Measurements from ENCODE around the gene PDE4D.

The PDE4D gene

GRCh38 chr5:59893429-59894227 is at the start of gene PDE4D:
PDE4D (minus strand) TSS chr5:59893726.
- DNase-seq (ENCODE audit: low read depth, low spot score), result no peak

GRCh38 chr5:59937633-59938032 is 44.1 kb upstream of the PDE4D start:
- no peak for DNase-seq (ENCODE audit: low read depth, low spot score)

DNA sequence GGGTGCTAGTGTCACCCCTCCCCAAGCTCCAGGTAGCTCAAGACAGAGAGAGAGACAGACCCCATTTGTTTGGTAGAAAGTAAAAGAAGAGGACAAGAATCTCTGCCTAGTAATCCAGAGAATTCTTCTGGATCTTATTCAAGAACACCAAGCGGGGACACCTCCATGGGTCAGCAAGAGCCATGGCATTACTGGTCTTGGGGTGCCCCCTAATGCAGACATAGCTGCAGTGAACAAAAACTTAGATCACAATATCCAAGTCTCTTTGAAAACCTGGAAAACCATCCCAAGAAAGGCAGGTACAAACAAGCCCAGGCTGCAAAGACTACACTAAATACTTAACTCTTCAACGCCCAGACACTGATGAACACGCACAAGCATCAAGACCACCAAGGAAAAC is 29.9 kb upstream of the PDE4D start:
- DNase-seq (ENCODE audit: low read depth, low spot score), result no peak

GRCh38 chr5:59922220-59922619 is 28.7 kb upstream of the PDE4D start:
- no peak for DNase-seq (ENCODE audit: low read depth, low spot score)

GRCh38 chr5:59921816-59922215 is 28.3 kb upstream of the PDE4D start:
- no peak for DNase-seq (ENCODE audit: low read depth, low spot score)

DNA sequence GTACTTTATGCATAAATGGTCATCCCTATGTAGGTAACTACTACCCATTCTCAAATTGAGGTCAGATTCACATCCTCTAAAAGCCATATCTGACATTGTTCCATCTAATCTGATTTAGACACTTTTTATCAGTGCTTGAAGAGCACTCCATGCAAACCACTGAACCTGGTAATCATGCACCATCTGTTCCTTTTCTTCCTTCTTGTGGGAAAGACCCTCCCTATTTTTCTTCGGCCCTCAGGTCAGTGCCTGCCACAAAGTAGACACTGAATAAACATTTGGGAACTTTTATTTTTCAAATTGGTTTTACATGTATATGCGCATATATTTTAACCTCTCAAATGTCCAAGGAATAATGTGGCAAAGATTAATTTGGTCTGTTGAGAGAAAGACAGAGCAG is 26.0 kb upstream of the PDE4D start:
- no peak for DNase-seq (ENCODE audit: low read depth, low spot score)

DNA sequence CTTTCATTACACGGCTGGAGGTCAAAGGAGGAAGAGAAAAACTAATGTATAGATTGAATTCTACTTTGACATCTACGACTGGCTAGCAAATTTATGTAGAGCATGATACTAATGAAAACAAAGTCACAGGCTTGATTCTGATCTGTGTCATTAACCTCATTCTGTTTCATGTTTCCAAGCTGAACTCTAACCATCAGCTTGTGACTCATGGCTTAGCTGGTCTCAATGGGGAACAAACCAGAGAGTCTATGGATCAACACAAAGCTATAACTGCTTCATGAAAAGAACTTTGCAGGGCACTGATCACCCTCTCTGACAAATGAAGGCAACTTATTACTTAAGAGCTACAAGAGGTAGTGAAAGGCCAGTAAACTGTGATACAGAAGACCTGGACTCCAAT is 23.6 kb upstream of the PDE4D start:
- DNase-seq (ENCODE audit: low read depth, low spot score), result no peak

DNA sequence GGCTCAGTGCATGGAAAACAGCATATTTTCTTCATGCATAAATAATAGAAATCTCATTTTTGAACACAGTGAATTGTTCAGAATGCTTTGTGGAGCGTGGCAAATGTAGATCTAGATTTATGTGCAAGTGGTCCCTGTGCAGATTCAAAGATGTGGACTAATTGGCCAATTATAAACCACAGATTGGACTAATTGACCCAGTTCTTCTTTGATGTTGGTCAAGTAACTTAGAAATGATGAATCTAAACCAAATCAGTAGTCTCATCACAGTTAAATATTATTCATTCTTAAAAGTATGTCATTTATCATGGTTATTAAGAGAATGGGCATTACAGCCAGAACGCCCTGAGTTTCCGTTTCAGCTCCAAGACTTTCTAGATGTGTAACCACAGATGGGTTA is 11.7 kb upstream of the PDE4D start:
- DNase-seq (ENCODE audit: low read depth, low spot score), result no peak

DNA sequence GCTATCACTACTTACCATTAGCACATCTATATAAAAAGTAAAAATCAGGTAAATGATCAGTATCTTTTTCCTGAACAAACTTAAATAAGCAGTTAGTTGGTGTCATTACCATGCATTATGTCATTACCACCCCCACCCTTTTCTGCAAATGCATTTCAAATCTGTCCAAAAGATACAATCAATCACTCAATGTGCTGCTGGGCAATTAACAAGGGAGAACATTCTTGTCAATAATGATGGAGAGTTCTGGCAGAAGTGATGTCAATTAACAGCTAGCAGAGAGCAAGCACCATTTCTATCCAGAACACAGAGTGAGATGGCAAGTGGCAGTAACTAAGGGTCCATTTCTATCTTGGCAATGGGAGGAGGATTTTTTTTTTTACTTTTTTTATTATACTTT is 3.5 kb upstream of the PDE4D start:
- DNase-seq (ENCODE audit: low read depth, low spot score), result no peak

GRCh38 chr5:59891962-59892643 is 1.4 kb downstream of the PDE4D start:
- DNase-seq (ENCODE audit: low read depth, low spot score), result no peak

DNA sequence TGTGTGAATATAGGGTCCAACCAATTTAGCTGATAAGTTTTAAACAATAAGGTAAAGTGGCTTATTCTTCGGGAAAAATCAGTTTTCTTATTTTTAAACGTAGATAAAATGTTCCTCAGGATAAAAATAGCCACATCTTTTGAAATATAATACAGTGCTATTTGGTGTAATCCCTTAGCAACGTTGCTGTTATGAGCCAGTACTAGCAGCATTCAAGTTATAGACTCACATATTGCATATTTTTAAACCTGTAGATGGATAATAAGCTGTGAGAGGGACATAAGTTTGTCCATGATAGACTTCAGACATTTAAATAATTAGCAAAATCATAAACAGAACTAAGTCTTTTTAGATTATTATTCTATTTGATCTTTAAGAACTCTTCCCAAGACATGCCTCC is 6.3 kb downstream of the PDE4D start:
- no peak for DNase-seq (ENCODE audit: low read depth, low spot score)

DNA sequence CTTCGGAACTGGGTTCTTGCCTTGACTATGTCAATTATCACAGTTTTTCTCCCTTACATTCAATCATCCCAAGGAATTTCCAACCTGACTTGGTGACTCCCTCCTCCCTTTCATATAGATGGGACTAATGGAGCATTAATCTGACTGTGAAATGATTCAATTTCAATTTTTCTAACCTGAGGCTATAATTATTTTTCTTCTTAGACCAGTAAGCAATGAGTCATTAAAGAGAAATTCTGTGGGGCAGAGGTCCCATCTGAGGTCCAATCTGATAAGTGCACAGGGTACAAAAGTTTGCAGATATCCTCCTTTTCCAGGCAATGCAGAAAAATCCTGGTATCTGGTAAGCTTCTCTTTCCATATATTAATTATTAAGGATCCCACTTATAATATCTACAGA is 18.9 kb downstream of the PDE4D start:
- DNase-seq (ENCODE audit: low read depth, low spot score), result no peak

GRCh38 chr5:59873113-59873512 is 20.4 kb downstream of the PDE4D start:
- DNase-seq (ENCODE audit: low read depth, low spot score), result no peak

- no peak for DNase-seq (ENCODE audit: low read depth, low spot score)
These were observed 26.9 kb downstream of the PDE4D start for GRCh38 chr5:59866661-59867060.

GRCh38 chr5:59864718-59865117 is 28.8 kb downstream of the PDE4D start:
- no peak for DNase-seq (ENCODE audit: low read depth, low spot score)

DNA sequence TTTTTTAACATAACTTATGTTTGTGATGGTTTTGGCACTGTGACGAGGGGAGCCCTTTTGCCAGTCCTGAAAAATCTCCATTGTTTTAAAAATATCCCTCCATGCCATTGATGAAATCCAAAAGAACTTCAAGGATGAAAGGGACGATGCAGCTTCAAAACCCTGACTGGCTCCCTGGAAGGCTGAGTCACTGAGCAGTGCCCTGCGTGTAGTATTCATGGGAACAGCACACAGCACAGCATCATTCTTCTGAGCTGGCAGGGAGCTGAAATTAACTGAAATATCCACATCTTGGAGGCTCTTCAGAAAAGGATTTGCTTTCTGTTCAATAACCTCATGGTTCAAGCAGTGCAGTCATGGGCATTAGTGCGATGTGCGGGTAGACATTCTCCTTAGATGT is 29.7 kb downstream of the PDE4D start:
- DNase-seq (ENCODE audit: low read depth, low spot score), result no peak

GRCh38 chr5:59856358-59856757 is 37.2 kb downstream of the PDE4D start:
- no peak for DNase-seq (ENCODE audit: low read depth, low spot score)

- no peak for DNase-seq (ENCODE audit: low read depth, low spot score)
These were observed 42.8 kb downstream of the PDE4D start for GRCh38 chr5:59850766-59851165.

DNA sequence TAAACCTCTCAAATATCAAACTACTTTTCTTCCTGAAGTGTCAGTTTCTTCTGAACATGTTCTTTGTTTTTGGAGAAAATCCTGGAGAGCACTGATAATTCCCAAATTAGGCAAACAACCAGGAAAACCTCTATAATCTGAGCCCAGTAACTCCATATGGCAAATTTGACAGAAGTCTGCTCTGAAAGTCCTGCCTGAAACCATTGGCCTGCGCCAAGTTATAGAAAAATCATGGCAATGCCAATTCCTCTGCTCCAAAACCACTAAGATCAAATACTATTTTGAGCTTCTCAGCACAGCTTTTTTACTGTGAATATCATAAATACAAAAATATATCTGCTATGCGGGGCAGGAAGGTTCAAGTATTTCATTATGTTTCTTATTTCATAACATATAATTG is 45.9 kb downstream of the PDE4D start:
- DNase-seq (ENCODE audit: low read depth, low spot score), result no peak

DNA sequence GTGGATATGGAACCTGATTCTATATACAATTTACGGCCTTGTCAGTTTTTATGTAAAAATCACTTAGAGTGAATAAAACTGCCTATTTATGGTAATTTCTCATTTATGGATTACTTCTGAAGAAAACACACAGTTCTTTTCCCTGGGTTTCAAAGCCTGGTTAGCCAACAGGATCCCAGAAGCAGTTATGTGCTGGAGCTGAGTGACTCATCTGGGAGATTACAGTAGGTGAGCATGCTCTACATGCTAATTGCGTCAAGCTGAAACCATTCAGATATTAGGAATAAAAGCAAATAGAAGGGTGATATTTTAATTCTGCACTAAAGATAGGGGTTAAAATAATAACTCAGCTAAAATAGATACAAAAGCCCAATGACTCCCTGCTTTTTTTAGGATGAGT is 47.8 kb downstream of the PDE4D start:
- DNase-seq (ENCODE audit: low read depth, low spot score), result no peak

GRCh38 chr5:59843511-59844213 is 49.9 kb downstream of the PDE4D start:
- DNase-seq (ENCODE audit: low read depth, low spot score), result no peak

DNA sequence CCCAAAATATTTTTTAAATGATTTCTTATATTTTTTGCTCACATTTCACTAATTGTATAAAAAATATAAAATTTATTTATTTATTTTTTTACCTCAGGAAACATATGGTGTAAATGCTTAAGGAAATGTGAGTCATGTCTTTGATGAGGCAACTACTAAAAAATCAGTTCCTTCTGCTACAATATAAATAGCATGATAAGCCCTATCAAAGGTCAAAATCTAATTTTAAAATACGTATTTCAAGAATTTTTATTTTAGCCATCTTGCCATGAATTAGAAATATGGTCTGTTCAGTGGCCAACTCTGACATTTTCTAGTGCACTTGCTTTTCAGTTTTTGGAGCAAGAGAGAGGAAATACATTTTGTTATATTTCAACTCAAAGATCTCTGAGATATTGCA is 50.5 kb downstream of the PDE4D start:
- no peak for DNase-seq (ENCODE audit: low read depth, low spot score)

DNA sequence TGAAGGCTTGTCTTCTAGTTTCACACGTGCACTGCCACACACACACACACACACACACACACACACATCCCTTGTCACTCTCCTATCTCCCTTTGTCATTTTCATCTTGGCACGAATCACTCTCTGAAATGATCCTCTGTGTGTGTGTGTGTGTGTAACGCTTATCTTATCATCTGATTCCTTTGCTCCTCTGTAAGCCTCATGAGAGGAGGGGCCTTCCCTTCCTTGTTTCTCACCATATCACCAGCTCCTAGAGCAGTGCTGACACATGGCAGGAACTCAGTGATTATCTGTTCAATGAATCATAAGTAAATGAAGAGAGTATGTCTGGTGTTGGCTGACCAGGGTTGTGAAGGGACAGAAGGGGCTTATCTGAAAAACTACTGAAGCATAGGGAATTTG is 53.3 kb downstream of the PDE4D start:
- no peak for DNase-seq (ENCODE audit: low read depth, low spot score)

Measured in activated naive CD8-positive, alpha-beta T cell treated with anti-CD3 and anti-CD28 coated beads, Interleukin-2, amount 50 U/mL, for 16 hours (primary cell).